Right lobe of liver (tissue), 6 donors: Measurements from ENCODE around the gene STX17. TPM values are rescaled to one million over a fixed set of nuclear protein-coding genes. Genes with fewer than 3 reads are reported as not detected.

Source experiments
- ATAC-seq, 4 donors: fragments of 200-7000 bp; cut with Tn5 transposase; one replicate each; pipeline ENCODE4 v1.9.1; 2020; ENCODE audit warnings: mild to moderate bottlenecking in 4 of 4, moderate library complexity in 4 of 4
- DNase-seq, 3 donors: peaks; one replicate each; pipeline ENCODE4 v3.0.0-alpha.2; 2020
- H3K27ac ChIP-seq, 3 donors: fragments of 200-600 bp; one replicate each; pipeline ENCODE4 v1.8.0; 2022
- H3K27me3 ChIP-seq, 2 donors: fragments of 200-600 bp; one replicate each; pipeline ENCODE4 v1.8.0; 2022
- H3K36me3 ChIP-seq, 4 donors: fragments of 200-600 bp; sonication (generic) in 1 of 4; one replicate each; pipeline versions ENCODE4 v1.5.1 to v1.8.0; 2017 to 2022; ENCODE audit warnings: control low read depth in 1 of 4
- H3K4me1 ChIP-seq, 4 donors: fragments of 200-600 bp; sonication (generic) in 1 of 4; one replicate each; pipeline versions ENCODE4 v1.5.1 to v1.8.0; 2017 to 2022; ENCODE audit warnings: control low read depth in 1 of 4
- H3K4me3 ChIP-seq, 3 donors: fragments of 200-600 bp; one replicate each; pipeline ENCODE4 v1.8.0; 2022
- H3K9me3 ChIP-seq, 4 donors: fragments of 200-600 bp; sonication (generic) in 1 of 4; one replicate each; pipeline versions ENCODE4 v1.5.1 to v1.8.0; 2017 to 2022; ENCODE audit warnings: control low read depth in 1 of 4
- CTCF ChIP-seq, 4 donors: fragments of 200-600 bp in 3 of 4; fragments of 450-650 bp in 1 of 4; IDR thresholded peaks; one replicate each; pipeline versions ENCODE4 v1.5.1 to v1.8.0; 2016 to 2022; ENCODE audit warnings: antibody characterized with exemption in 4 of 4, mild to moderate bottlenecking in 2 of 4
- POLR2A ChIP-seq: fragments of 450-650 bp; IDR thresholded peaks from one replicate; pipeline ENCODE4 v1.6.1; 2017; ENCODE audit warnings: antibody characterized with exemption, mild to moderate bottlenecking
- WGBS: methylation state at CpG from one replicate; pipeline ENCODE4 v1.1.6; 2018; ENCODE audit warnings: low coverage, low lambda C conversion rate; ENCODE audit not compliant: insufficient coverage; ENCODE audit errors: missing lambda C conversion rate; 5-methylcytosine and 5-hydroxymethylcytosine counted together
- intact Hi-C, 2 donors: fragments of 100-400 bp; cut with DNase I; formaldehyde crosslinking; loops; one replicate each; pipeline versions ENCODE4 v1.11.2 to v1.14.1; 2022
- total RNA-seq, 6 experiments: library from RNA; depleted of rRNA in 2 of 6; stranded (reverse); fragments of >200 nt in 2 of 6; fragmentation: NEBNext Ultra II Directional in 3 of 6; extraction: Animal tissue kit (Norgen Biotek cat#: 25700) in 3 of 6; gene quantifications; one replicate each; pipeline versions ENCODE4 v1.1.0 to v1.2.4, GENCODE V29; 2016 to 2023
- donor health status: DM: no; HTN: yes; CAD: no.
- donor health status: DM: no; HTN: no; CAD: no.
- donor health status: DM: no; HTN: no; CAD: no.
- donor health status: DM: no; HTN: yes; CAD: no.
- donor health status: DM: no; HTN: yes; CAD: no.

Gene STX17
- total RNA-seq, 6 experiments from 2014 or later = 19.9 to 28.2 (median 23.2) TPM

- ATAC-seq = no peak
- peak in 1 of 3 donors; percentile 20 for DNase-seq
Measured at GRCh38 chr9:99998266-99998665, 91.8 kb downstream of the STX17 start.

GRCh38 chr9:99998866-99999265 lies 92.4 kb downstream of the STX17 start:
- WGBS = 100% methylated on average over 12 of the region's 26 CpGs
- no peaks in the 10 kb centered on the region for H3K9me3 ChIP-seq
- no peaks in the 10 kb centered on the region for H3K4me1 ChIP-seq
- TF ChIP-seq CTCF (IDR thresholded peaks at IDR 0.05) = no peak
- TF ChIP-seq POLR2A = no peak
- no peak overlapping the region for H3K27ac ChIP-seq
- H3K27me3 ChIP-seq = no peaks in the 10 kb centered on the region
- DNase-seq (no peak), ATAC-seq (peak in 1 of 4 donors; percentile 40)
- H3K4me3 ChIP-seq = no peak overlapping the region
- no peaks in the 10 kb centered on the region for H3K36me3 ChIP-seq
- intact Hi-C loops = no loop called here

More at GRCh38 chr9:99998266-99998665, 91.8 kb downstream of the STX17 start:
- no peak overlapping the region for H3K4me3 ChIP-seq
- 94% methylated on average over 10 of the region's 22 CpGs for WGBS
- H3K27me3 ChIP-seq = no peaks in the 10 kb centered on the region
- H3K36me3 ChIP-seq = no peaks in the 10 kb centered on the region
- TF ChIP-seq CTCF (IDR thresholded peaks at IDR 0.05) (no peak), POLR2A (no peak)
- no peaks in the 10 kb centered on the region for H3K4me1 ChIP-seq
- H3K27ac ChIP-seq = no peak overlapping the region
- no peaks in the 10 kb centered on the region for H3K9me3 ChIP-seq
- intact Hi-C loops = no loop called here

GRCh38 chr9:99999797-100000196 lies 93.3 kb downstream of the STX17 start:
- WGBS = 94% methylated on average over 5 of the region's 5 CpGs
- ATAC-seq (no peak), DNase-seq (no peak)
- H3K4me3 ChIP-seq = no peak overlapping the region
- H3K27me3 ChIP-seq = no peaks in the 10 kb centered on the region
- H3K36me3 ChIP-seq = peaks cover 0 to 2% (median 0%) of the 10 kb centered on the region in 4 donors
- no peak for TF ChIP-seq POLR2A
- no peak for TF ChIP-seq CTCF (IDR thresholded peaks at IDR 0.05)
- H3K9me3 ChIP-seq = no peaks in the 10 kb centered on the region
- intact Hi-C loops = no loop called here
- no peak overlapping the region for H3K27ac ChIP-seq
- H3K4me1 ChIP-seq = no peaks in the 10 kb centered on the region

GRCh38 chr9:100011062-100011681 lies 104.7 kb downstream of the STX17 start:
- peaks cover 0 to 10% (median 5%) of the 10 kb centered on the region in 4 donors for H3K36me3 ChIP-seq
- no peaks in the 10 kb centered on the region for H3K4me1 ChIP-seq
- ATAC-seq (peak; percentile 59 to 80 (median 79)), DNase-seq (no peak)
- H3K27me3 ChIP-seq = no peaks in the 10 kb centered on the region
- intact Hi-C loops = no loop called here
- no peak overlapping the region for H3K27ac ChIP-seq
- no peak overlapping the region for H3K4me3 ChIP-seq
- WGBS = 88% methylated on average over 1 of the region's 1 CpG
- peak; percentile 65 to 78 (median 68) for TF ChIP-seq CTCF (IDR thresholded peaks at IDR 0.05)
- no peak for TF ChIP-seq POLR2A
- H3K9me3 ChIP-seq = no peaks in the 10 kb centered on the region
